Activated CD4-positive, alpha-beta T cell treated with anti-CD3 and anti-CD28 coated beads, Interleukin-2, amount 50 U/mL, for 16 hours (primary cell): ENCODE data around the gene SPANXD.
"Not testable (repeated sequence)": the region's sequence is repeated elsewhere in the genome, so short reads cannot be mapped to it uniquely, and the experiment has no call there.

Source experiments
- DNase-seq: peaks from one replicate; pipeline ENCODE4 v3.0.0-alpha.2; 2020

SPANXD gene

GRCh38 chrX:141698639-141699038 lies at the start of gene SPANXD:
SPANXD (minus strand) TSS chrX:141698739; CDS start chrX:141698405, 334 bp downstream.
- not testable (repeated sequence) for DNase-seq

GRCh38 chrX:141742666-141743065 lies 44.1 kb upstream of the SPANXD start:
- no peak for DNase-seq

- DNase-seq, result no peak
Measured at GRCh38 chrX:141736656-141737055, 38.1 kb upstream of the SPANXD start.

- no peak for DNase-seq
Measured at GRCh38 chrX:141733371-141733770, 34.8 kb upstream of the SPANXD start.

GRCh38 chrX:141732031-141732430 lies 33.5 kb upstream of the SPANXD start:
- no peak for DNase-seq

GRCh38 chrX:141724186-141724585 lies 25.6 kb upstream of the SPANXD start:
- DNase-seq, result no peak

GRCh38 chrX:141714680-141715079 lies 16.1 kb upstream of the SPANXD start:
- no peak for DNase-seq

GRCh38 chrX:141701072-141701471 lies 2.5 kb upstream of the SPANXD start:
- DNase-seq, result no peak

GRCh38 chrX:141673946-141674345 lies 24.6 kb downstream of the SPANXD start:
- no peak for DNase-seq

GRCh38 chrX:141669689-141670088 lies 28.9 kb downstream of the SPANXD start:
- no peak for DNase-seq

- no peak for DNase-seq
Measured at GRCh38 chrX:141668371-141668770, 30.2 kb downstream of the SPANXD start.

- DNase-seq, result no peak
Measured at GRCh38 chrX:141662781-141663180, 35.8 kb downstream of the SPANXD start.

GRCh38 chrX:141652286-141652685 lies 46.3 kb downstream of the SPANXD start:
- DNase-seq, result no peak
